PC-3 (cell line): ENCODE results near the gene ZNF106. TPM values are rescaled to one million over a fixed set of nuclear protein-coding genes. Genes with fewer than 3 reads are reported as not detected.

Experiments used
- ATAC-seq: fragments of 200-7000 bp; cut with Tn5 transposase; 2 replicates; pipeline ENCODE4 v1.9.1; 2020; ENCODE audit warnings: mild to moderate bottlenecking, moderate library complexity
- BruUV-seq: library from RNA; stranded (reverse); fragments of 400-500 nt; replicated peaks from 2 replicates; lab custom pipeline; 2021; lab: Mats Ljungman, UMichigan
- CTCF ChIA-PET: fragments of 300-600 bp; sonication (Branson Sonifier 250); formaldehyde crosslinking; loops from one replicate; lab custom pipeline; 2022; ENCODE audit warnings: antibody characterized with exemption; lab: Charles Lee
- POLR2A ChIA-PET: fragments of 300-600 bp; sonication (Branson Sonifier 250); formaldehyde crosslinking; loops from one replicate; lab custom pipeline; 2022; ENCODE audit warnings: antibody characterized with exemption; ENCODE audit not compliant: unreplicated experiment; lab: Charles Lee
- DNase-seq: peaks from one replicate; pipeline ENCODE4 v3.0.0-alpha.2; 2015
- H2AFZ ChIP-seq: fragments of 300-600 bp; sonication (generic); 2 replicates; pipeline ENCODE4 v1.6.0; 2016; ENCODE audit warnings: antibody characterized with exemption, low read length
- H3F3A ChIP-seq: fragments of 300-600 bp; sonication (generic); one replicate; pipeline ENCODE4 v1.6.0; 2017; ENCODE audit warnings: antibody characterized with exemption, low read length, control low read depth, mild to moderate bottlenecking; ENCODE audit not compliant: unreplicated experiment
- H3K27ac ChIP-seq: fragments of 300-600 bp; sonication (generic); 2 replicates; pipeline ENCODE4 v1.5.1; 2016; ENCODE audit warnings: mild to moderate bottlenecking, low read length
- H3K27me3 ChIP-seq: fragments of 300-600 bp; sonication (generic); 2 replicates; pipeline ENCODE4 v1.6.1; 2016; ENCODE audit warnings: low read length, mixed read lengths
- H3K36me3 ChIP-seq: fragments of 300-600 bp; sonication (generic); 2 replicates; pipeline ENCODE4 v1.6.1; 2016; ENCODE audit warnings: low read depth, mixed run types, low read length, mixed read lengths
- H3K4me1 ChIP-seq: fragments of 300-600 bp; sonication (generic); 2 replicates; pipeline ENCODE4 v1.5.1; 2016; ENCODE audit warnings: low read length; ENCODE audit not compliant: insufficient read depth
- H3K4me2 ChIP-seq: fragments of 300-600 bp; sonication (generic); 2 replicates; pipeline ENCODE4 v1.6.0; 2016; ENCODE audit warnings: low read length
- H3K4me3 ChIP-seq: fragments of 300-600 bp; sonication (generic); 2 replicates; pipeline ENCODE4 v1.5.1; 2016; ENCODE audit warnings: mild to moderate bottlenecking, low read length, mixed read lengths
- H3K79me2 ChIP-seq: fragments of 300-600 bp; sonication (generic); 2 replicates; pipeline ENCODE4 v1.6.1; 2017; ENCODE audit warnings: low read length, mixed read lengths
- H3K9ac ChIP-seq: fragments of 300-600 bp; sonication (generic); 2 replicates; pipeline ENCODE4 v1.6.0; 2016; ENCODE audit warnings: mild to moderate bottlenecking, low read length
- H3K9me2 ChIP-seq: fragments of 300-600 bp; sonication (generic); replicated peaks from 2 replicates; pipeline ENCODE4 v1.6.1; 2016; ENCODE audit warnings: mixed run types, low read length, mixed read lengths
- H3K9me3 ChIP-seq: fragments of 300-600 bp; sonication (generic); 2 replicates; pipeline ENCODE4 v1.6.1; 2016; ENCODE audit warnings: low read length, mixed read lengths
- H4K20me1 ChIP-seq: fragments of 300-600 bp; sonication (generic); 2 replicates; pipeline ENCODE4 v1.6.1; 2016; ENCODE audit warnings: low read length, mixed read lengths
- CTCF ChIP-seq: fragments of 300-600 bp; sonication (generic); conservative IDR thresholded peaks from 2 replicates; pipeline ENCODE4 v1.5.1; 2017; ENCODE audit warnings: antibody characterized with exemption, low read depth, mild to moderate bottlenecking, low read length
- EZH2 ChIP-seq: fragments of 300-600 bp; sonication (generic); IDR thresholded peaks from one replicate; pipeline ENCODE4 v1.6.1; 2017; ENCODE audit warnings: antibody characterized with exemption, mild to moderate bottlenecking, low read length; ENCODE audit not compliant: unreplicated experiment
- EZH2phosphoT487 ChIP-seq: fragments of 300-600 bp; sonication (generic); IDR thresholded peaks from 2 replicates; pipeline ENCODE4 v1.6.1; 2018; ENCODE audit warnings: mild to moderate bottlenecking, antibody characterized with exemption, low read length, borderline replicate concordance
- intact Hi-C: fragments of 100-400 bp; cut with micrococcal nuclease; formaldehyde crosslinking; loops from 2 replicates; pipeline ENCODE4 v1.9.0; 2023
- total RNA-seq: library from RNA; depleted of rRNA; stranded (reverse); fragments of >200 nt; gene quantifications from 2 replicates; pipeline ENCODE4 v1.2.3, GENCODE V29; 2014

ZNF106 gene
- total RNA-seq, 1 experiment from 2014 or later, result 25.6 TPM

GRCh38 chr15:42373274-42373673 lies 117.7 kb downstream of the ZNF106 start:
- Histone ChIP-seq H3K27ac (no peak overlapping the region), H4K20me1 (no peaks in the 10 kb centered on the region), H3K4me2 (no peak overlapping the region), H2AFZ (no peak overlapping the region), H3K4me3 (no peak overlapping the region), H3K79me2 (no peaks in the 10 kb centered on the region), H3K4me1 (0 out of 2 replicates have a peak, but pooled peaks cover 8% of the 10 kb centered on the region), H3K27me3 (no peaks in the 10 kb centered on the region), H3K9me3 (no peaks in the 10 kb centered on the region), H3K9me2 (no peaks in the 10 kb centered on the region), H3K36me3 (no peaks in the 10 kb centered on the region), H3F3A (no peaks in the 10 kb centered on the region), H3K9ac (no peak overlapping the region)
- ChIA-PET POLR2A (no interaction called here), CTCF (no interaction called here)
- DNase-seq (no peak), ATAC-seq (no peak)
- intact Hi-C loops, result loop anchor here (5.0 kb wide), 1 partner anchor 306 kb away; no protein-coding TSS in a partner anchor
- TF ChIP-seq EZH2phosphoT487 (no peak), CTCF (no peak), EZH2 (no peak)
- BruUV-seq, result no TSS peak

GRCh38 chr15:42371096-42371495 lies 119.8 kb downstream of the ZNF106 start:
- H3K4me3 ChIP-seq, result no peak overlapping the region
- peak; percentile 87 for ATAC-seq
- H3K4me1 ChIP-seq, result 0 out of 2 replicates have a peak, but pooled peaks cover 8% of the 10 kb centered on the region
- no peaks in the 10 kb centered on the region for H3K27me3 ChIP-seq
- peak; percentile 68 for TF ChIP-seq CTCF
- TF ChIP-seq EZH2, result no peak
- no peak for TF ChIP-seq EZH2phosphoT487
- no peaks in the 10 kb centered on the region for H3K9me3 ChIP-seq
- H2AFZ ChIP-seq, result peak overlapping the region; percentile 53
- no peaks in the 10 kb centered on the region for H3K9me2 ChIP-seq
- ChIA-PET POLR2A (interaction anchor here (0.5 kb wide), 1 partner anchor 21 kb away, joined by 5 read pairs; no protein-coding TSS in a partner anchor), CTCF (interaction anchor here (0.6 kb wide), 1 partner anchor 82 kb away, joined by 3 read pairs; no protein-coding TSS in a partner anchor)
- intact Hi-C loops, result loop anchor here (1.0 to 5.0 kb wide), 3 partner anchors 98 to 304 kb away; partner anchors contain the start of genes GANC and TMEM87A
- DNase-seq, result peak; percentile 69
- H3K27ac ChIP-seq, result peak overlapping the region; percentile 41
- H4K20me1 ChIP-seq, result no peaks in the 10 kb centered on the region
- 0 out of 2 replicates have a peak overlapping the region, but pooled peaks have one; percentile 10 for H3K9ac ChIP-seq
- H3F3A ChIP-seq, result no peaks in the 10 kb centered on the region
- no peaks in the 10 kb centered on the region for H3K36me3 ChIP-seq
- H3K4me2 ChIP-seq, result no peak overlapping the region
- no peaks in the 10 kb centered on the region for H3K79me2 ChIP-seq
- BruUV-seq, result no TSS peak

GRCh38 chr15:42368096-42368495 lies 122.8 kb downstream of the ZNF106 start:
- ChIA-PET CTCF (interaction anchor here (0.5 kb wide), 1 partner anchor 139 kb away, joined by 5 read pairs; no protein-coding TSS in a partner anchor), POLR2A (no interaction called here)
- H3K4me3 ChIP-seq, result no peak overlapping the region
- DNase-seq (no peak), ATAC-seq (no peak)
- no peak overlapping the region for H3K9ac ChIP-seq
- H3K79me2 ChIP-seq, result no peaks in the 10 kb centered on the region
- intact Hi-C loops, result no loop called here
- no peak overlapping the region for H2AFZ ChIP-seq
- H3K27ac ChIP-seq, result no peak overlapping the region
- no peaks in the 10 kb centered on the region for H3F3A ChIP-seq
- H3K4me2 ChIP-seq, result no peak overlapping the region
- H3K4me1 ChIP-seq, result 0 out of 2 replicates have a peak, but pooled peaks cover 8% of the 10 kb centered on the region
- no TSS peak for BruUV-seq
- no peaks in the 10 kb centered on the region for H3K9me3 ChIP-seq
- no peaks in the 10 kb centered on the region for H3K36me3 ChIP-seq
- no peak for TF ChIP-seq EZH2
- TF ChIP-seq CTCF, result no peak
- no peak for TF ChIP-seq EZH2phosphoT487
- H4K20me1 ChIP-seq, result no peaks in the 10 kb centered on the region
- H3K9me2 ChIP-seq, result no peaks in the 10 kb centered on the region
- H3K27me3 ChIP-seq, result no peaks in the 10 kb centered on the region
